AML-193 (cell line): ENCODE data around the gene RABIF.
A peak's percentile ranks its signal among the peaks of the same experiment; 100 is the strongest.

Source experiments
- DNase-seq, 2 experiments: peaks; one replicate each; lab custom pipeline; 2025; lab: John Stamatoyannopoulos, UW

The RABIF gene

GRCh38 chr1:202873026-202873425 lies 15.9 kb downstream of the RABIF start:
- DNase-seq, result no peak

- DNase-seq, result no peak
Measured at GRCh38 chr1:202871367-202871766, 17.6 kb downstream of the RABIF start.

GRCh38 chr1:202862679-202863560 lies 26.0 kb downstream of the RABIF start:
- DNase-seq, result no peak

- DNase-seq, result no peak
Measured at GRCh38 chr1:202861420-202862132, 27.4 kb downstream of the RABIF start.

- no peak for DNase-seq
Measured at GRCh38 chr1:202860744-202861419, 28.1 kb downstream of the RABIF start.

- DNase-seq, result no peak
Measured at GRCh38 chr1:202858789-202859414, 30.0 kb downstream of the RABIF start.

GRCh38 chr1:202858331-202858730 lies 30.6 kb downstream of the RABIF start:
- peak; percentile 88 to 91 for DNase-seq

GRCh38 chr1:202857136-202857610 lies 31.8 kb downstream of the RABIF start:
- DNase-seq, result no peak

- peak; percentile 85 for DNase-seq
Measured at GRCh38 chr1:202856014-202856413, 32.9 kb downstream of the RABIF start.

GRCh38 chr1:202854787-202855186 lies 34.2 kb downstream of the RABIF start:
- DNase-seq, result no peak

GRCh38 chr1:202852163-202852904 lies 36.6 kb downstream of the RABIF start:
- peak; percentile 64 to 65 for DNase-seq

- no peak for DNase-seq
Measured at GRCh38 chr1:202850593-202851362, 38.2 kb downstream of the RABIF start.

GRCh38 chr1:202848191-202848542 lies 40.8 kb downstream of the RABIF start:
- DNase-seq, result no peak

- DNase-seq, result no peak
Measured at GRCh38 chr1:202844935-202845334, 44.0 kb downstream of the RABIF start.

GRCh38 chr1:202844259-202844658 lies 44.7 kb downstream of the RABIF start:
- no peak for DNase-seq

- no peak for DNase-seq
Measured at GRCh38 chr1:202843081-202843480, 45.9 kb downstream of the RABIF start.

- no peak for DNase-seq
Measured at GRCh38 chr1:202837746-202838262, 51.1 kb downstream of the RABIF start.

- DNase-seq, result peak; percentile 69 to 75
Measured at GRCh38 chr1:202836623-202837403, 52.1 kb downstream of the RABIF start.

GRCh38 chr1:202835548-202836072 lies 53.3 kb downstream of the RABIF start:
- DNase-seq, result peak; percentile 46 to 66
